ENCODE measurements around the gene RDX.

The RDX gene

DNA sequence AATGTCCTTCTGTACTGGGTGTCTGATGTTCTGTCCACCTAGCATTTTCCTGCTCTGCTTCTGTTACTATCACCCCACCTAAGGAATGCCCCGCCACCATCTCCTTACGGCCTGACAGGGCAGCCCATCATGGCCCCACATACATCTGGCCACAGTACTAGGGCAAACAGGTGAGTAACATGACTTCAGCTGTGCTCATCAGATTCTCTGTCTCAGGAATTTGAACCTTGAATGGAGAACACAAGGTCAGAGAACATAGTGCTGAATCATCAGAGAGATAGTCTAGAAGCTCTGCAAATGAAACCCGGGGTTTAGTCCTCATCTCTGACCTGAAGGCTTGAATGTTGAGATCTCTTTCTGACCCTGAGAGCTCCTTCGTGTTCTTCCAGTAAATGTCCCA is 170.8 kb downstream of the RDX start:
- H3K4me1 ChIP-seq (ENCODE audit: control insufficient read depth, insufficient read depth, low read depth, low read length), result peaks cover 5% of the 10 kb centered on the region
- peak; percentile 57 for DNase-seq
- H4K8ac ChIP-seq (ENCODE audit: low read length), result peak overlapping the region; percentile 84
- no peaks in the 10 kb centered on the region for H3K36me3 ChIP-seq (ENCODE audit: control insufficient read depth in 1 of 2, insufficient read depth in 2 of 2, low read depth in 1 of 2, low read length in 2 of 2)
- H3K14ac ChIP-seq (ENCODE audit: low read length in 2 of 2), result no peak overlapping the region
- H2BK120ac ChIP-seq (ENCODE audit: low read depth, low read length), result no peak overlapping the region
- no peaks in the 10 kb centered on the region for H3K27me3 ChIP-seq (ENCODE audit: control insufficient read depth in 1 of 2, insufficient read depth in 1 of 2, low read length in 2 of 2)
- no peak overlapping the region for H3K4me3 ChIP-seq (ENCODE audit: insufficient read depth in 1 of 2, low read depth in 1 of 2, low read length in 2 of 2)
- no peak overlapping the region for H3K9ac ChIP-seq (ENCODE audit: low read length)
- H2BK5ac ChIP-seq (ENCODE audit: low read depth, low read length, poor library complexity, severe bottlenecking), result no peak overlapping the region
- peak overlapping the region; percentile 9 to 66 for H3K18ac ChIP-seq (ENCODE audit: low read depth in 1 of 2, low read length in 2 of 2)
- no peak overlapping the region for H4K91ac ChIP-seq (ENCODE audit: low read length)
- H3K4ac ChIP-seq (ENCODE audit: low read depth in 1 of 2, low read length in 2 of 2), result no peak overlapping the region
- no peak overlapping the region for H3K23ac ChIP-seq (ENCODE audit: low read length in 2 of 2)
- H2AFZ ChIP-seq (ENCODE audit: low read depth, low read length), result no peak overlapping the region
- no peak overlapping the region for H2BK15ac ChIP-seq (ENCODE audit: low read depth, poor library complexity, severe bottlenecking)
- no peaks in the 10 kb centered on the region for H3K9me3 ChIP-seq (ENCODE audit: control insufficient read depth, low read length)
- WGBS, result 80% methylated on average over 3 of the region's 4 CpGs
- no peak overlapping the region for H2BK12ac ChIP-seq (ENCODE audit: low read length in 2 of 2)
- H2AK5ac ChIP-seq (ENCODE audit: low read length, severe bottlenecking), result no peak overlapping the region
- no peak overlapping the region for H3K27ac ChIP-seq (ENCODE audit: low read length, poor library complexity, severe bottlenecking)
- H3K4me2 ChIP-seq (ENCODE audit: low read length, poor library complexity, severe bottlenecking), result no peak overlapping the region
- H3K79me1 ChIP-seq (replicated peaks; ENCODE audit: low read length, poor library complexity, severe bottlenecking), result peaks cover 15% of the 10 kb centered on the region
